ENCODE results near the gene NRARP. TPM values are rescaled to one million over a fixed set of nuclear protein-coding genes. Genes with fewer than 3 reads are reported as not detected.

The NRARP gene
- total and polyA plus RNA-seq, 10 of the 15 experiments (the other 5 are each of a cell fraction or from before 2014, with no cell fraction given), result 0.06 to 9.2 (median 2.2) TPM; not detected in 2

DNA sequence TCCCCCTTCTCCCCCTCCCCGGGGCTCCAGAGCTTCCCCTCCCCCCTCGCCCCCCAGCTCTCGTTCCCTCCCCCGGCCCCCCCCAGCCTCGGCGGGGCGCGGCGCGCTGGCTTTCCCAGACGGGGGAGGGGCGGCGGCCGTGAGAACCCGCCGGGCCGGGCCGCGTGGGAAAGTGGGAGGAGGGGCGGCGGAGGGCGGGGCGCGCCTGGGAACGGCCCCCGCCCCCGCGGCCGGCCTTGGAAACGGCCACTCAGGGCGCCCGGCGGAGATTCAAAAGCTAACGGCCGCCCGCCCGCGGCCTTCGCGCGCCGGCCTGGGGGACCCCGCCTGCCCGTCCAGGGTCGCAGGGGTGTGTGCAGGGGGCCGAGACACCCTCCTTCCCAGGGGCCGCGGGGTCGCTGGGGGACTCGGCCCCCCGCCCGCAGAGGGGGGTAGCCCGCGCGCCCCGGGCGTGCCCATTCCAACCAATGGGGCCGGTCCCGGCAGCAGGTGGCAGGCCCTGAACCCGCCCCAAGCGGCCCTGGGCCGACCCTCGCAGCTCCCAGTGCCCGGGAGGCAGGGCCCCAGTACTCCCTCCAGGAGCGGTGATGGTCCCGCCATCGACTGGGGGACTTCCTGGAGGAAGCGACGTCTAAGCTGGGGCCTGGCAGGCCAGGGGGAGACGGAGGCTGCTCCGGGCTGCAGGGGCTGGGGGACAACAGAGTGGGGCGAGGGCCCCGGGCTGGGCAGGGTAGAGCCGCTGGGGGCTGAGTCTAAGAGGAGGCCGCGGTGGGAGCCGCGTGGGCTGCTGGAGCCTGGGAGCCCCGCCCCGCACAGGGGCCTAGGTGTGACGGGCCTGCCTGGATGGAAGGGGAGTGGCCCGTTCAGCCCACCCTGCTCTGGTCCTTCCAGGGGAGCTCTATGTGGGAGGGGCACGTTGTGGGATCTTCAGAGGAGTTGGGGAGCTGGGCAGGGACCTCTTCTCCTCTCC lies 14.2 kb upstream of the NRARP start (continued):
- no peak for TF ChIP-seq PRDM15 (CRISPR knock-in tag; IDR thresholded peaks at IDR 0.05)
- TF ChIP-seq KLF5 (IDR thresholded peaks at IDR 0.05; ENCODE audit: partially characterized antibody), result no peak
- TF ChIP-seq STAT3 (IDR thresholded peaks at IDR 0.05; ENCODE audit: low read depth, low read length), result no peak
- TF ChIP-seq, protein P1, sequence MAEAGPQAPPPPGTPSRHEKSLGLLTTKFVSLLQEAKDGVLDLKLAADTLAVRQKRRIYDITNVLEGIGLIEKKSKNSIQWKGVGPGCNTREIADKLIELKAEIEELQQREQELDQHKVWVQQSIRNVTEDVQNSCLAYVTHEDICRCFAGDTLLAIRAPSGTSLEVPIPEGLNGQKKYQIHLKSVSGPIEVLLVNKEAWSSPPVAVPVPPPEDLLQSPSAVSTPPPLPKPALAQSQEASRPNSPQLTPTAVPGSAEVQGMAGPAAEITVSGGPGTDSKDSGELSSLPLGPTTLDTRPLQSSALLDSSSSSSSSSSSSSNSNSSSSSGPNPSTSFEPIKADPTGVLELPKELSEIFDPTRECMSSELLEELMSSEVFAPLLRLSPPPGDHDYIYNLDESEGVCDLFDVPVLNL (IDR thresholded peaks at IDR 0.05; ENCODE audit: low read depth, low read length), result peak; percentile 83
- TF ChIP-seq CHD1 (IDR thresholded peaks at IDR 0.05; ENCODE audit: low read depth, low read length), result no peak
- TF ChIP-seq, protein P2, sequence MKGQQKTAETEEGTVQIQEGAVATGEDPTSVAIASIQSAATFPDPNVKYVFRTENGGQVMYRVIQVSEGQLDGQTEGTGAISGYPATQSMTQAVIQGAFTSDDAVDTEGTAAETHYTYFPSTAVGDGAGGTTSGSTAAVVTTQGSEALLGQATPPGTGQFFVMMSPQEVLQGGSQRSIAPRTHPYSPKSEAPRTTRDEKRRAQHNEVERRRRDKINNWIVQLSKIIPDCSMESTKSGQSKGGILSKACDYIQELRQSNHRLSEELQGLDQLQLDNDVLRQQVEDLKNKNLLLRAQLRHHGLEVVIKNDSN (IDR thresholded peaks at IDR 0.05; ENCODE audit: borderline replicate concordance, extremely low read length, insufficient read depth, low read depth, low read length), result no peak
- TF ChIP-seq CBX5 (IDR thresholded peaks at IDR 0.05; ENCODE audit: low read depth), result no peak
- TF ChIP-seq SMAD5 (IDR thresholded peaks at IDR 0.05; ENCODE audit: low read depth), result no peak
- TF ChIP-seq MTA3 (IDR thresholded peaks at IDR 0.05; ENCODE audit: borderline replicate concordance, low read length), result no peak
- peak; percentile 84 for TF ChIP-seq DPF2 (IDR thresholded peaks at IDR 0.05)
- TF ChIP-seq PML (IDR thresholded peaks at IDR 0.05; ENCODE audit: low read length), result no peak
- no peak for TF ChIP-seq HDAC6 (IDR thresholded peaks at IDR 0.05; ENCODE audit: unreplicated experiment)
- no peak for TF ChIP-seq ZBED1 (IDR thresholded peaks at IDR 0.05; ENCODE audit: borderline replicate concordance)
- peak; percentile 76; the same call in 1 of the 2 replicates for TF ChIP-seq ZNF217 (IDR thresholded peaks at IDR 0.05)
- TF ChIP-seq HCFC1 (IDR thresholded peaks at IDR 0.05; ENCODE audit: low read length), result 0 out of 2 replicates have a peak, but pooled peaks have one; percentile 9
- TF ChIP-seq STAT1 (conservative IDR thresholded peaks at IDR 0.05), result no peak
- TF ChIP-seq MYC (IDR thresholded peaks at IDR 0.05; ENCODE audit: insufficient read depth, insufficient read length, insufficient replicate concordance, low read length, severe bottlenecking), result no peak
- TF ChIP-seq RB1 (IDR thresholded peaks at IDR 0.05; ENCODE audit: borderline replicate concordance), result peak; percentile 77
- TF ChIP-seq FOS (IDR thresholded peaks at IDR 0.05; ENCODE audit: borderline replicate concordance, extremely low read depth, insufficient read length), result no peak
- TF ChIP-seq EGR1 (IDR thresholded peaks at IDR 0.05; ENCODE audit: borderline replicate concordance in 1 of 2, low read depth in 2 of 2, low read length in 2 of 2), result peak in 1 of 2 experiments; percentile 89; a peak in 2 of 3 replicates
- no peak for TF ChIP-seq PAX5 (IDR thresholded peaks at IDR 0.05; ENCODE audit: borderline replicate concordance, low read depth, low read length)
- no peak for TF ChIP-seq RBBP5 (conservative IDR thresholded peaks at IDR 0.05)

All from GM12878 (cell line).